Activated CD8-positive, alpha-beta memory T cell treated with anti-CD3 and anti-CD28 coated beads, Interleukin-2, amount 10 ng/mL, durations not matched to agents 7 days and 5 days (primary cell): ENCODE measurements around the gene ALOXE3. TPM values are rescaled to one million over a fixed set of nuclear protein-coding genes. Genes with fewer than 3 reads are reported as not detected.

ENCODE experiments used
- ATAC-seq: fragments of 150-1000 bp; cut with Tn5 transposase; one replicate; pipeline ENCODE4 v1.10.0; 2021; ENCODE audit warnings: moderate library complexity
- CTCF ChIA-PET: fragments of 350-600 bp; sonication (Branson Sonifier 250); formaldehyde crosslinking; loops from one replicate; lab custom pipeline; 2021; ENCODE audit warnings: antibody characterized with exemption; lab: Charles Lee
- DNase-seq: peaks from one replicate; pipeline ENCODE4 v3.0.0-alpha.2; 2020
- H3K27ac Mint-ChIP-seq: one replicate; pipeline ENCODE4 v1.8.0; 2021; ENCODE audit warnings: mild to moderate bottlenecking, mixed read lengths
- H3K27me3 Mint-ChIP-seq: one replicate; pipeline ENCODE4 v1.8.0; 2021; ENCODE audit warnings: mixed read lengths
- H3K36me3 Mint-ChIP-seq: one replicate; pipeline ENCODE4 v1.8.0; 2021; ENCODE audit warnings: mild to moderate bottlenecking, mixed read lengths
- H3K4me1 Mint-ChIP-seq: one replicate; pipeline ENCODE4 v1.8.0; 2021; ENCODE audit warnings: mixed read lengths
- H3K4me3 Mint-ChIP-seq: one replicate; pipeline ENCODE4 v1.8.0; 2021; ENCODE audit warnings: mild to moderate bottlenecking, moderate library complexity, mixed read lengths
- H3K9me3 Mint-ChIP-seq: one replicate; pipeline ENCODE4 v1.8.0; 2022; ENCODE audit warnings: low read depth, mixed read lengths
- total RNA-seq, 2 experiments: library from RNA; stranded (reverse); gene quantifications; one replicate each; pipeline ENCODE4 v1.2.3, GENCODE V29; 2021

Gene ALOXE3
- total RNA-seq, 2 experiments from 2014 or later: not detected

- no peaks in the 10 kb centered on the region for H3K36me3 Mint-ChIP-seq
- peaks cover 17% of the 10 kb centered on the region for H3K4me1 Mint-ChIP-seq
- ATAC-seq (peak; percentile 86), DNase-seq (peak; percentile 87)
- peaks cover 61% of the 10 kb centered on the region for H3K27me3 Mint-ChIP-seq
- CTCF ChIA-PET: interaction anchor here (0.7 to 13.6 kb wide), 49 partner anchors 9 to 446 kb away, joined by 3 to 256 read pairs (median 4); partner anchors contain the start of genes ALOX12B, ALOXE3, GUCY2D and NAA38
- no peaks in the 10 kb centered on the region for H3K9me3 Mint-ChIP-seq
- peak overlapping the region; percentile 37 for H3K4me3 Mint-ChIP-seq
- H3K27ac Mint-ChIP-seq: no peak overlapping the region
Measured at GRCh38 chr17:8073627-8074484, 44.5 kb downstream of the ALOXE3 start.

- Mint-ChIP-seq H3K27me3 (peaks cover 65% of the 10 kb centered on the region), H3K9me3 (no peaks in the 10 kb centered on the region), H3K27ac (no peak overlapping the region), H3K4me3 (peak overlapping the region; percentile 14), H3K36me3 (no peaks in the 10 kb centered on the region), H3K4me1 (peaks cover 17% of the 10 kb centered on the region)
- CTCF ChIA-PET: interaction anchor here (0.7 to 13.6 kb wide), 31 partner anchors 8 to 356 kb away, joined by 3 to 256 read pairs (median 5); partner anchors contain the start of genes ALOXE3, GUCY2D and NAA38
- ATAC-seq: peak; percentile 43
- no peak for DNase-seq
Measured at GRCh38 chr17:8072729-8073461, 45.4 kb downstream of the ALOXE3 start.

GRCh38 chr17:8072341-8072728 is 46.0 kb downstream of the ALOXE3 start:
- Mint-ChIP-seq H3K27me3 (peaks cover 61% of the 10 kb centered on the region), H3K9me3 (no peaks in the 10 kb centered on the region), H3K27ac (no peak overlapping the region), H3K4me3 (peak overlapping the region; percentile 14), H3K36me3 (no peaks in the 10 kb centered on the region), H3K4me1 (peaks cover 17% of the 10 kb centered on the region)
- CTCF ChIA-PET: interaction anchor here (1.1 to 13.6 kb wide), 4 partner anchors 14 to 47 kb away, joined by 6 to 256 read pairs (median 32); no protein-coding TSS in a partner anchor
- ATAC-seq: no peak
- DNase-seq: no peak

GRCh38 chr17:8071496-8071895 is 46.8 kb downstream of the ALOXE3 start:
- Mint-ChIP-seq H3K27ac (no peak overlapping the region), H3K9me3 (no peaks in the 10 kb centered on the region), H3K36me3 (no peaks in the 10 kb centered on the region), H3K4me1 (peaks cover 17% of the 10 kb centered on the region), H3K27me3 (peaks cover 61% of the 10 kb centered on the region), H3K4me3 (no peak overlapping the region)
- ATAC-seq: no peak
- CTCF ChIA-PET: interaction anchor here (1.1 to 13.6 kb wide), 6 partner anchors 8 to 48 kb away, joined by 6 to 256 read pairs (median 12); no protein-coding TSS in a partner anchor
- DNase-seq: no peak

- Mint-ChIP-seq H3K27me3 (peaks cover 60% of the 10 kb centered on the region), H3K4me1 (peaks cover 17% of the 10 kb centered on the region), H3K36me3 (no peaks in the 10 kb centered on the region), H3K27ac (no peak overlapping the region), H3K4me3 (no peak overlapping the region), H3K9me3 (no peaks in the 10 kb centered on the region)
- CTCF ChIA-PET: interaction anchor here (0.7 to 13.6 kb wide), 12 partner anchors 10 to 472 kb away, joined by 3 to 256 read pairs (median 5); no protein-coding TSS in a partner anchor
- DNase-seq (no peak), ATAC-seq (no peak)
Measured at GRCh38 chr17:8069587-8069860, 48.8 kb downstream of the ALOXE3 start.

GRCh38 chr17:8068736-8069586 is 49.4 kb downstream of the ALOXE3 start:
- Mint-ChIP-seq H3K27ac (no peak overlapping the region), H3K4me3 (no peak overlapping the region), H3K4me1 (peaks cover 15% of the 10 kb centered on the region), H3K36me3 (no peaks in the 10 kb centered on the region), H3K9me3 (no peaks in the 10 kb centered on the region), H3K27me3 (peaks cover 58% of the 10 kb centered on the region)
- DNase-seq (no peak), ATAC-seq (no peak)
- CTCF ChIA-PET: interaction anchor here (0.7 to 13.6 kb wide), 9 partner anchors 10 to 473 kb away, joined by 3 to 256 read pairs (median 5); no protein-coding TSS in a partner anchor

GRCh38 chr17:8067806-8068205 is 50.5 kb downstream of the ALOXE3 start:
- Mint-ChIP-seq H3K36me3 (no peaks in the 10 kb centered on the region), H3K4me3 (no peak overlapping the region), H3K27ac (no peak overlapping the region), H3K4me1 (peaks cover 7% of the 10 kb centered on the region), H3K9me3 (no peaks in the 10 kb centered on the region), H3K27me3 (peaks cover 57% of the 10 kb centered on the region)
- DNase-seq (no peak), ATAC-seq (no peak)
- CTCF ChIA-PET: interaction anchor here (13.6 kb wide), 1 partner anchor 9 kb away, joined by 256 read pairs; no protein-coding TSS in a partner anchor

- H3K36me3 Mint-ChIP-seq: no peaks in the 10 kb centered on the region
- H3K4me3 Mint-ChIP-seq: no peak overlapping the region
- DNase-seq: no peak
Measured at GRCh38 chr17:8066841-8067775, 51.2 kb downstream of the ALOXE3 start.

GRCh38 chr17:8064561-8065019 is 53.7 kb downstream of the ALOXE3 start:
- Mint-ChIP-seq H3K27me3 (peaks cover 65% of the 10 kb centered on the region), H3K9me3 (no peaks in the 10 kb centered on the region), H3K4me3 (no peak overlapping the region), H3K27ac (no peak overlapping the region), H3K36me3 (no peaks in the 10 kb centered on the region), H3K4me1 (peaks cover 2% of the 10 kb centered on the region)
- CTCF ChIA-PET: interaction anchor here (1.1 to 2.4 kb wide), 2 partner anchors 10 to 75 kb away, joined by 3 to 9 read pairs; no protein-coding TSS in a partner anchor
- DNase-seq (no peak), ATAC-seq (no peak)

More at GRCh38 chr17:8066841-8067775, 51.2 kb downstream of the ALOXE3 start:
- CTCF ChIA-PET: no interaction called here
- H3K9me3 Mint-ChIP-seq: no peaks in the 10 kb centered on the region
- peaks cover 2% of the 10 kb centered on the region for H3K4me1 Mint-ChIP-seq
- H3K27ac Mint-ChIP-seq: no peak overlapping the region
- peaks cover 57% of the 10 kb centered on the region for H3K27me3 Mint-ChIP-seq
- no peak for ATAC-seq

GRCh38 chr17:8063761-8064534 is 54.4 kb downstream of the ALOXE3 start:
- H3K27ac Mint-ChIP-seq: no peak overlapping the region
- DNase-seq: no peak
- no peak for ATAC-seq
- H3K4me1 Mint-ChIP-seq: peaks cover 2% of the 10 kb centered on the region
- H3K4me3 Mint-ChIP-seq: no peak overlapping the region
- H3K9me3 Mint-ChIP-seq: no peaks in the 10 kb centered on the region
- H3K36me3 Mint-ChIP-seq: no peaks in the 10 kb centered on the region
- CTCF ChIA-PET: interaction anchor here (1.1 to 5.7 kb wide), 3 partner anchors 10 to 74 kb away, joined by 3 to 46 read pairs (median 9); no protein-coding TSS in a partner anchor
- peaks cover 71% of the 10 kb centered on the region for H3K27me3 Mint-ChIP-seq
